ENCODE measurements around the gene NALF2.

GRCh38 chrX:69505772-69506616, 1.9 kb downstream of the NALF2 start:
- TF ChIP-seq, protein P1, sequence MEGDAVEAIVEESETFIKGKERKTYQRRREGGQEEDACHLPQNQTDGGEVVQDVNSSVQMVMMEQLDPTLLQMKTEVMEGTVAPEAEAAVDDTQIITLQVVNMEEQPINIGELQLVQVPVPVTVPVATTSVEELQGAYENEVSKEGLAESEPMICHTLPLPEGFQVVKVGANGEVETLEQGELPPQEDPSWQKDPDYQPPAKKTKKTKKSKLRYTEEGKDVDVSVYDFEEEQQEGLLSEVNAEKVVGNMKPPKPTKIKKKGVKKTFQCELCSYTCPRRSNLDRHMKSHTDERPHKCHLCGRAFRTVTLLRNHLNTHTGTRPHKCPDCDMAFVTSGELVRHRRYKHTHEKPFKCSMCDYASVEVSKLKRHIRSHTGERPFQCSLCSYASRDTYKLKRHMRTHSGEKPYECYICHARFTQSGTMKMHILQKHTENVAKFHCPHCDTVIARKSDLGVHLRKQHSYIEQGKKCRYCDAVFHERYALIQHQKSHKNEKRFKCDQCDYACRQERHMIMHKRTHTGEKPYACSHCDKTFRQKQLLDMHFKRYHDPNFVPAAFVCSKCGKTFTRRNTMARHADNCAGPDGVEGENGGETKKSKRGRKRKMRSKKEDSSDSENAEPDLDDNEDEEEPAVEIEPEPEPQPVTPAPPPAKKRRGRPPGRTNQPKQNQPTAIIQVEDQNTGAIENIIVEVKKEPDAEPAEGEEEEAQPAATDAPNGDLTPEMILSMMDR (IDR thresholded peaks at IDR 0.05): no peak
- TF ChIP-seq POLR2A (IDR thresholded peaks at IDR 0.05): no peak
- no peak for TF ChIP-seq EP300 (IDR thresholded peaks at IDR 0.05)
- TF ChIP-seq POLR2AphosphoS5 (IDR thresholded peaks at IDR 0.05): no peak
